ENCODE results near the gene ARHGAP42. TPM values are rescaled to one million over a fixed set of nuclear protein-coding genes. Genes with fewer than 3 reads are reported as not detected.
A peak's percentile ranks its signal among the peaks of the same experiment; 100 is the strongest.

Gene ARHGAP42
- polyA plus RNA-seq, 1 donor (not counting 4 experiments of a cell fraction or from before 2014, with no cell fraction given): 5.5 TPM

DNA sequence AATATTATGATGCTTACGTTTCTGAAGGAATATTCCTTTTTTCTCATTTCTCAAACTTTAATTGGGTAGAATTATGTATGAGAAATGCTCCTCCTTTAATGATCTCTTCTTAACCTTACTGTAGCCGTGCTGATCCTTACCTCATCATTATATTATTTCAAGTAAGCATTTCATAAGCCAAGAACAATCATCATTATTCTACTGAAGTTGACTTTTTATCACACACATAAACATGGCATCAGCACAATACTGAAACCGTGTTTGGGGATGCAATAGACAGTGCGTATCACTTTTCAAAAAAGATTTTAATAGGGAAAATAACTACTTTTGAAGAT, 162.8 kb downstream of the ARHGAP42 start:
- no peaks in the 10 kb centered on the region for H3K79me2 ChIP-seq (ENCODE audit: control insufficient read depth, insufficient read depth, low read length)
- TF ChIP-seq EZH2 (IDR thresholded peaks at IDR 0.05; ENCODE audit: low read length): no peak
- TF ChIP-seq, protein P1, sequence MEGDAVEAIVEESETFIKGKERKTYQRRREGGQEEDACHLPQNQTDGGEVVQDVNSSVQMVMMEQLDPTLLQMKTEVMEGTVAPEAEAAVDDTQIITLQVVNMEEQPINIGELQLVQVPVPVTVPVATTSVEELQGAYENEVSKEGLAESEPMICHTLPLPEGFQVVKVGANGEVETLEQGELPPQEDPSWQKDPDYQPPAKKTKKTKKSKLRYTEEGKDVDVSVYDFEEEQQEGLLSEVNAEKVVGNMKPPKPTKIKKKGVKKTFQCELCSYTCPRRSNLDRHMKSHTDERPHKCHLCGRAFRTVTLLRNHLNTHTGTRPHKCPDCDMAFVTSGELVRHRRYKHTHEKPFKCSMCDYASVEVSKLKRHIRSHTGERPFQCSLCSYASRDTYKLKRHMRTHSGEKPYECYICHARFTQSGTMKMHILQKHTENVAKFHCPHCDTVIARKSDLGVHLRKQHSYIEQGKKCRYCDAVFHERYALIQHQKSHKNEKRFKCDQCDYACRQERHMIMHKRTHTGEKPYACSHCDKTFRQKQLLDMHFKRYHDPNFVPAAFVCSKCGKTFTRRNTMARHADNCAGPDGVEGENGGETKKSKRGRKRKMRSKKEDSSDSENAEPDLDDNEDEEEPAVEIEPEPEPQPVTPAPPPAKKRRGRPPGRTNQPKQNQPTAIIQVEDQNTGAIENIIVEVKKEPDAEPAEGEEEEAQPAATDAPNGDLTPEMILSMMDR (optimal IDR thresholded peaks at IDR 0.05 in 1 of 3, IDR thresholded peaks at IDR 0.05 in 1 of 3, conservative IDR thresholded peaks at IDR 0.05 in 1 of 3; ENCODE audit: extremely low read depth in 1 of 3, insufficient read depth in 2 of 3, low read length in 3 of 3): no peak
- no peaks in the 10 kb centered on the region for H3K27me3 ChIP-seq (ENCODE audit: control insufficient read depth, extremely low read depth, insufficient read depth, low read length)
- no peak overlapping the region for H3K9ac ChIP-seq (ENCODE audit: control insufficient read depth, extremely low read depth, insufficient read depth, low read length)
- H3K9me3 ChIP-seq (ENCODE audit: control insufficient read depth, low read depth, low read length): no peaks in the 10 kb centered on the region
- no peak overlapping the region for H2AFZ ChIP-seq (ENCODE audit: control insufficient read depth, low read length)
- DNase-seq (ENCODE audit: low read depth, low spot score) (no peak), FAIRE-seq (no peak)
- H3K36me3 ChIP-seq (ENCODE audit: control insufficient read depth in 2 of 2, extremely low read depth in 1 of 2, insufficient read depth in 2 of 2, low read length in 2 of 2): no peaks in the 10 kb centered on the region
- dilution Hi-C loops (cut with MboI; ENCODE audit: extremely low pct_ligation_motif_present, low sequenced_read_pairs): loop anchor here (25.0 kb wide), 1 partner anchor 263 kb away; no protein-coding TSS in a partner anchor
- no peaks in the 10 kb centered on the region for H3K9me1 ChIP-seq (ENCODE audit: control insufficient read depth, extremely low read depth, insufficient read depth, low read length)
- H3K27ac ChIP-seq (ENCODE audit: control insufficient read depth, insufficient read depth, low read length): no peak overlapping the region
- no peak overlapping the region for H3K4me3 ChIP-seq (ENCODE audit: control insufficient read depth in 2 of 3, extremely low read depth in 1 of 3, insufficient read depth in 2 of 3, low read depth in 1 of 3, low read length in 3 of 3)
- H3K4me1 ChIP-seq (ENCODE audit: control insufficient read depth, extremely low read depth, insufficient read depth, low read length): peaks cover 10% of the 10 kb centered on the region
- H3K4me2 ChIP-seq (ENCODE audit: control insufficient read depth, extremely low read depth, insufficient read depth, low read depth, low read length): no peak overlapping the region
- no peaks in the 10 kb centered on the region for H4K20me1 ChIP-seq (ENCODE audit: control insufficient read depth, extremely low read depth, insufficient read depth, low read length)

DNA sequence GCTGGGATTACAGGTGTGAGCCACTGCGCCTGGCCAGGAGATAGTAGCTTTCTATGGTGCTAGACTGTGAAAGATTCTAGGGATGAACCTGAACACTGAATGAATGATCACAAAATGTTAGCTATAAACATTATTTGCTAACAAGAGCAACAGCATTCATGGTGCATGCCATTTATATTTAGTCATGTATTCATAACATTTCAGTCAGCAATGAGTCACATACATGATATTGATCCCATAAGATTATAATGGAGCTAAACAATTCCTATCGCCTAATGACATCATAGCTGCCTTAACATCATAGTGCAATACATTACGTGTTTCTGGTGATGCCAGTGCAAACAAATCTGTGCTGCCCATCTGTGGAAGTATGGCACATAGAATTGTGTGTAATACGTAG, 164.1 kb downstream of the ARHGAP42 start:
- no peaks in the 10 kb centered on the region for H3K9me1 ChIP-seq (ENCODE audit: control insufficient read depth, extremely low read depth, insufficient read depth, low read length)
- peak; percentile 48 for DNase-seq (ENCODE audit: low read depth, low spot score)
- H3K36me3 ChIP-seq (ENCODE audit: control insufficient read depth in 2 of 2, extremely low read depth in 1 of 2, insufficient read depth in 2 of 2, low read length in 2 of 2): no peaks in the 10 kb centered on the region
- peak; percentile 60 for FAIRE-seq
- no peak overlapping the region for H3K9ac ChIP-seq (ENCODE audit: control insufficient read depth, extremely low read depth, insufficient read depth, low read length)
- no peak overlapping the region for H2AFZ ChIP-seq (ENCODE audit: control insufficient read depth, low read length)
- no peaks in the 10 kb centered on the region for H3K79me2 ChIP-seq (ENCODE audit: control insufficient read depth, insufficient read depth, low read length)
- H4K20me1 ChIP-seq (ENCODE audit: control insufficient read depth, extremely low read depth, insufficient read depth, low read length): no peaks in the 10 kb centered on the region
- TF ChIP-seq, protein P1 (optimal IDR thresholded peaks at IDR 0.05 in 1 of 3, IDR thresholded peaks at IDR 0.05 in 1 of 3, conservative IDR thresholded peaks at IDR 0.05 in 1 of 3; ENCODE audit: extremely low read depth in 1 of 3, insufficient read depth in 2 of 3, low read length in 3 of 3): no peak
- no peak for TF ChIP-seq EZH2 (IDR thresholded peaks at IDR 0.05; ENCODE audit: low read length)
- peaks cover 10% of the 10 kb centered on the region for H3K4me1 ChIP-seq (ENCODE audit: control insufficient read depth, extremely low read depth, insufficient read depth, low read length)
- dilution Hi-C loops (cut with MboI; ENCODE audit: extremely low pct_ligation_motif_present, low sequenced_read_pairs): loop anchor here (25.0 kb wide), 1 partner anchor 264 kb away; no protein-coding TSS in a partner anchor
- peak overlapping the region; percentile 39 for H3K27ac ChIP-seq (ENCODE audit: control insufficient read depth, insufficient read depth, low read length)
- H3K4me3 ChIP-seq (ENCODE audit: control insufficient read depth in 2 of 3, extremely low read depth in 1 of 3, insufficient read depth in 2 of 3, low read depth in 1 of 3, low read length in 3 of 3): no peak overlapping the region
- no peaks in the 10 kb centered on the region for H3K9me3 ChIP-seq (ENCODE audit: control insufficient read depth, low read depth, low read length)
- no peaks in the 10 kb centered on the region for H3K27me3 ChIP-seq (ENCODE audit: control insufficient read depth, extremely low read depth, insufficient read depth, low read length)
- H3K4me2 ChIP-seq (ENCODE audit: control insufficient read depth, extremely low read depth, insufficient read depth, low read depth, low read length): peak overlapping the region; percentile 37
